ENCODE measurements around the gene FAM13A.
A peak's percentile ranks its signal among the peaks of the same experiment; 100 is the strongest.

FAM13A gene

DNA sequence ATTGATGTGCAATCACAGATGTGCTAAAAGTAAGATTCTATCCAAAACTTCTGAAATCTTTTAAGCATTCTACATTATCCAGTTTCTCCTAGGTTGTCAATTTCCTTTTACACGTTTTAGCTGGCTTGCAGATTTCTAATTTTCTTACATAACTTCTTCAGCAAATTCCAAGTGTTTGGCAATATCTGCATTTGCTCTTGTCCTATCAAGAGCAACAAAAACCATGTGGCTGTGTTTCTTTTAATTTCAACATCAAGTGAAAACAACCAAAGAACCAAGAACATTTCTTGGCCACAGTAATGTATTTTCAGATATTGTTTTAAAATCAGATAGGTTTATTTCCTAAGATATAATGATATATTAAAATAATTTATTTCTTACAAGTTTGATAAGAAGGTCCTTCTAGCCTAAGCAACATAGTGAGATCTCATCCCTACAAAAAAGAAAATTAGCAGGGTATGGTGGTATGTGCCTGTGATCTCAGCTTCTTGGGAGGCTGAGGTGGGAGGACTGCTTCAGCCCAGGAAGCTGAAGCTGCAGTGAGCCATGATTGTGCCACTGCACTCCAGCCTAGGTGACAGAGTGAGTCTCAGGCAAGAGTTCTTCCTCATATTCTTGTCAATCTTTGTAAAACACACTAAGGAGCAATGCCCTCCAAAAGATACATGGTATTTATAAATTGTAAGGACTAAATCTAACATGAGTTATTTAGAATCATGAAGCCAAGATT, 228.0 kb downstream of the FAM13A start:
- Histone ChIP-seq H3K27ac (ENCODE audit: low read depth, low read length) (no peak overlapping the region), H3K9me3 (ENCODE audit: low read length) (no peaks in the 10 kb centered on the region), H3K27me3 (ENCODE audit: control insufficient read depth in 1 of 2, insufficient read depth in 2 of 2, low read length in 2 of 2) (no peaks in the 10 kb centered on the region), H3K9ac (ENCODE audit: low read length) (no peak overlapping the region), H3K4me1 (ENCODE audit: insufficient read depth, low read length) (peaks cover 5% of the 10 kb centered on the region), H3K4me3 (ENCODE audit: low read depth in 1 of 2, low read length in 2 of 2) (no peak overlapping the region), H3K36me3 (ENCODE audit: insufficient read depth, low read length) (no peaks in the 10 kb centered on the region)

DNA sequence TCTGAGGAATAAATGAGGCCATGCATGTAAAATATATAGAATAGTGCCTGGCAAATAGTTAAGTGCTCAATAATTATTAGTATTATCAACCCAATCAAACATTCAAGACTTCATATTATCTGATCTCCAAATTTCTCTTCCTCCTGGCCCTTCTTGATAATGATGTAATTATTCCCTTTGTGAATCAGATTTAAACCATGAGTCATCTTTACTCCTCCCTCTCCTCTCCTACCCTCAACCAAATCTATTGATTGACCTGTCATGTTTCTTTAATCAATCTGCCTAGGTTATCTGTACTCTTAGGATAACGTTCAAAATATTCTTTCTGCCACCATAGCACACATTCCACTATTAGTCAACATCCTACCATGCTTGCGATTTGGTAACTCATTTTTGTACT, 229.5 kb downstream of the FAM13A start:
- Histone ChIP-seq H3K27me3 (ENCODE audit: control insufficient read depth in 1 of 2, insufficient read depth in 2 of 2, low read length in 2 of 2) (no peaks in the 10 kb centered on the region), H3K4me1 (ENCODE audit: insufficient read depth, low read length) (peaks cover 5% of the 10 kb centered on the region), H3K27ac (ENCODE audit: low read depth, low read length) (no peak overlapping the region), H3K4me3 (ENCODE audit: low read depth in 1 of 2, low read length in 2 of 2) (no peak overlapping the region), H3K9me3 (ENCODE audit: low read length) (no peaks in the 10 kb centered on the region), H3K9ac (ENCODE audit: low read length) (no peak overlapping the region), H3K36me3 (ENCODE audit: insufficient read depth, low read length) (no peaks in the 10 kb centered on the region)

GRCh38 chr4:88826771-88827170, 230.2 kb downstream of the FAM13A start:
- no peak overlapping the region for H3K27ac ChIP-seq (ENCODE audit: low read depth, low read length)
- H3K9ac ChIP-seq (ENCODE audit: low read length): no peak overlapping the region
- H3K4me1 ChIP-seq (ENCODE audit: insufficient read depth, low read length): peaks cover 6% of the 10 kb centered on the region
- no peaks in the 10 kb centered on the region for H3K36me3 ChIP-seq (ENCODE audit: insufficient read depth, low read length)
- no peaks in the 10 kb centered on the region for H3K27me3 ChIP-seq (ENCODE audit: control insufficient read depth in 1 of 2, insufficient read depth in 2 of 2, low read length in 2 of 2)
- no peaks in the 10 kb centered on the region for H3K9me3 ChIP-seq (ENCODE audit: low read length)
- no peak overlapping the region for H3K4me3 ChIP-seq (ENCODE audit: low read depth in 1 of 2, low read length in 2 of 2)

DNA sequence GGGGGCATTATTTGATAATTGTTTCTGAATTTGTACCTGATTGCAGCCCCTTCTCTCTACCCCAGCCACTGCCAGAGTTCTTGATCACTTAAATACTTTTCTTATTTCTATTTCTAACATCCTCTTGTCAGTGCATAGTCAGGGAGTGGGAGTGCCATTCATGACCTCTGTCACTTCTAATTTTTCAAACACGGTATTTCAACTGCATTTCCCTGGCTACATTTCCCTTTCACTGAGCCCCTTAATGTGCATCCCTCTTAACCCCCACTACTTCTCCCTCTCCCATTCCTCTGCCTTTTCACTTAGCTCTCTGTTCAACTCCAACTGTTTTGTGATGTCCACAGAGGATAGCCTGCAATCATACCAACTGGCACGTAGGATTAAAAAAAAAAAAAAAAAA, 231.1 kb downstream of the FAM13A start:
- no peaks in the 10 kb centered on the region for H3K36me3 ChIP-seq (ENCODE audit: insufficient read depth, low read length)
- no peak overlapping the region for H3K27ac ChIP-seq (ENCODE audit: low read depth, low read length)
- no peaks in the 10 kb centered on the region for H3K27me3 ChIP-seq (ENCODE audit: control insufficient read depth in 1 of 2, insufficient read depth in 2 of 2, low read length in 2 of 2)
- no peaks in the 10 kb centered on the region for H3K9me3 ChIP-seq (ENCODE audit: low read length)
- no peak overlapping the region for H3K4me3 ChIP-seq (ENCODE audit: low read depth in 1 of 2, low read length in 2 of 2)
- peaks cover 9% of the 10 kb centered on the region for H3K4me1 ChIP-seq (ENCODE audit: insufficient read depth, low read length)
- no peak overlapping the region for H3K9ac ChIP-seq (ENCODE audit: low read length)

GRCh38 chr4:88823058-88823919, 233.7 kb downstream of the FAM13A start:
- Histone ChIP-seq H3K27me3 (ENCODE audit: control insufficient read depth in 1 of 2, insufficient read depth in 2 of 2, low read length in 2 of 2) (no peaks in the 10 kb centered on the region), H3K4me1 (ENCODE audit: insufficient read depth, low read length) (peaks cover 25% of the 10 kb centered on the region), H3K36me3 (ENCODE audit: insufficient read depth, low read length) (no peaks in the 10 kb centered on the region), H3K9ac (ENCODE audit: low read length) (peak overlapping the region; percentile 67), H3K9me3 (ENCODE audit: low read length) (no peaks in the 10 kb centered on the region), H3K27ac (ENCODE audit: low read depth, low read length) (peak overlapping the region; percentile 53), H3K4me3 (ENCODE audit: low read depth in 1 of 2, low read length in 2 of 2) (peak overlapping the region; percentile 34 to 67)

DNA sequence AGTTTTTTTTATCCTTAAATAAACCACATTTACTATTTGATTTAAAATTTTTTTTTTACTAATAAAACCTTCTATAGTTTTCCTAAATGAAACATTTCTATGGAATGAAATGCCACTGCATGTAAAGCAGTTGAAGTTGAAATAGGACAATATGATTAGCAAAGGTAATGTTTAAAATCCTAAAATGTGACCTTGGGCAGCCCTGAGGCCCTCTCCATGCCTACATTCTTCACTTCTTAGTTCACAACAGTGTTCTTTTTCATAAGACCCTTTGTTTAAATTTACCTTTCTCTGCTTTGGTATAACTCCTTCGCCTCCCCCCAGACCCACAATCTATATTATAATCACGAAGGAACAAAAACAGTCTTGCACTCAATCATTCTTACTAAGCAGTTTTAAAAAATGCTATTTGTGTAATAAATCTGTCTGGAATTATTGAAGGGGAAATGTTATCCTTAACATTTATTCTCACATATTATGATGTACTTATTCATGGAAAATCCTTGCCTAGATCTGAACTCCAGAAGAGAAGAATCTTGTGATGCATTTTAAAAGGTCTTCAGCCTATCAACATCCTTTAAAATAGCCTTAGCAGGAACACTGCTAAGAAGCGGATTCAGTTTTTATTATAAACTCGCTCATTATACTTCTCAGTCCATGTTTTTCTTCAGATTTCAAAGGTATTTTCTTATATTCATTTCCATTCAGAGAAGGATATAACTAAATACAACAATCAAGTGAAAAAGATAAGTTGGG, 234.8 kb downstream of the FAM13A start:
- peak overlapping the region; percentile 53 for H3K27ac ChIP-seq (ENCODE audit: low read depth, low read length)

GRCh38 chr4:88821522-88821921, 235.5 kb downstream of the FAM13A start:
- Histone ChIP-seq H3K9me3 (ENCODE audit: low read length) (no peaks in the 10 kb centered on the region), H3K4me3 (ENCODE audit: low read depth in 1 of 2, low read length in 2 of 2) (peak overlapping the region in 1 of 2 donors; percentile 37), H3K9ac (ENCODE audit: low read length) (no peak overlapping the region), H3K27ac (ENCODE audit: low read depth, low read length) (peak overlapping the region; percentile 53), H3K4me1 (ENCODE audit: insufficient read depth, low read length) (peaks cover 34% of the 10 kb centered on the region), H3K27me3 (ENCODE audit: control insufficient read depth in 1 of 2, insufficient read depth in 2 of 2, low read length in 2 of 2) (no peaks in the 10 kb centered on the region), H3K36me3 (ENCODE audit: insufficient read depth, low read length) (no peaks in the 10 kb centered on the region)

More for the DNA sequence above, 234.8 kb downstream of the FAM13A start:
- no peaks in the 10 kb centered on the region for H3K9me3 ChIP-seq (ENCODE audit: low read length)
- peaks cover 34% of the 10 kb centered on the region for H3K4me1 ChIP-seq (ENCODE audit: insufficient read depth, low read length)
- H3K9ac ChIP-seq (ENCODE audit: low read length): peak overlapping the region; percentile 67
- H3K36me3 ChIP-seq (ENCODE audit: insufficient read depth, low read length): no peaks in the 10 kb centered on the region
- H3K27me3 ChIP-seq (ENCODE audit: control insufficient read depth in 1 of 2, insufficient read depth in 2 of 2, low read length in 2 of 2): no peaks in the 10 kb centered on the region
- H3K4me3 ChIP-seq (ENCODE audit: low read depth in 1 of 2, low read length in 2 of 2): peak overlapping the region; percentile 34 to 67

GRCh38 chr4:88820698-88821415, 236.1 kb downstream of the FAM13A start:
- Histone ChIP-seq H3K36me3 (ENCODE audit: insufficient read depth, low read length) (no peaks in the 10 kb centered on the region), H3K27me3 (ENCODE audit: control insufficient read depth in 1 of 2, insufficient read depth in 2 of 2, low read length in 2 of 2) (no peaks in the 10 kb centered on the region), H3K9me3 (ENCODE audit: low read length) (no peaks in the 10 kb centered on the region), H3K4me1 (ENCODE audit: insufficient read depth, low read length) (peaks cover 34% of the 10 kb centered on the region), H3K9ac (ENCODE audit: low read length) (peak overlapping the region; percentile 5), H3K4me3 (ENCODE audit: low read depth in 1 of 2, low read length in 2 of 2) (peak overlapping the region in 1 of 2 donors; percentile 37), H3K27ac (ENCODE audit: low read depth, low read length) (peak overlapping the region; percentile 9)

GRCh38 chr4:88819818-88820697, 236.9 kb downstream of the FAM13A start:
- peak overlapping the region; percentile 5 for H3K9ac ChIP-seq (ENCODE audit: low read length)
- no peaks in the 10 kb centered on the region for H3K9me3 ChIP-seq (ENCODE audit: low read length)
- H3K27me3 ChIP-seq (ENCODE audit: control insufficient read depth in 1 of 2, insufficient read depth in 2 of 2, low read length in 2 of 2): no peaks in the 10 kb centered on the region
- H3K27ac ChIP-seq (ENCODE audit: low read depth, low read length): no peak overlapping the region
- H3K36me3 ChIP-seq (ENCODE audit: insufficient read depth, low read length): no peaks in the 10 kb centered on the region
- peak overlapping the region in 1 of 2 donors; percentile 37 for H3K4me3 ChIP-seq (ENCODE audit: low read depth in 1 of 2, low read length in 2 of 2)
- peaks cover 34% of the 10 kb centered on the region for H3K4me1 ChIP-seq (ENCODE audit: insufficient read depth, low read length)

Measured in muscle layer of colon (tissue), 2 donors.